Ovary (tissue), 3 donors: ENCODE measurements around the gene KSR1.

Source experiments
- CTCF ChIP-seq, 3 donors: fragments of 450-650 bp in 2 of 3; fragments of 200-600 bp in 1 of 3; IDR thresholded peaks; one replicate each; pipeline versions ENCODE4 v1.5.1 to v1.8.0; 2016 to 2022; ENCODE audit warnings: antibody characterized with exemption in 3 of 3, mild to moderate bottlenecking in 1 of 3
- POLR2A ChIP-seq: fragments of 450-650 bp; IDR thresholded peaks from one replicate; pipeline ENCODE4 v1.6.1; 2017; ENCODE audit warnings: antibody characterized with exemption, mild to moderate bottlenecking, moderate library complexity
- donor health status: DM: no; HTN: no; CAD: no.

GRCh38 chr17:27445971-27446370 lies 10.3 kb upstream of the KSR1 start:
- TF ChIP-seq POLR2A (no peak), CTCF (IDR thresholded peaks at IDR 0.05) (no peak)
